Nephron (organoid): Measurements from ENCODE around the gene PCDHA7.
"Not testable (repeated sequence)": the region's sequence is repeated elsewhere in the genome, so short reads cannot be mapped to it uniquely, and the experiment has no call there.

Experiments
- H3K27ac Mint-ChIP-seq, 3 experiments: 2 replicates each; pipeline ENCODE4 v1.8.0; 2020; ENCODE audit warnings: mixed read lengths in 3 of 3, mild to moderate bottlenecking in 2 of 3, moderate library complexity in 1 of 3
- H3K27me3 Mint-ChIP-seq: 2 replicates; pipeline ENCODE4 v1.8.0; 2021; ENCODE audit warnings: low read depth, mild to moderate bottlenecking, moderate library complexity, mixed read lengths
- H3K36me3 Mint-ChIP-seq: 2 replicates; pipeline ENCODE4 v1.8.0; 2020; ENCODE audit warnings: low read depth, mixed read lengths
- H3K4me1 Mint-ChIP-seq: 2 replicates; pipeline ENCODE4 v1.8.0; 2020; ENCODE audit warnings: mixed read lengths
- H3K4me3 Mint-ChIP-seq, 3 experiments: 2 replicates each; pipeline ENCODE4 v1.8.0; 2020; ENCODE audit warnings: mild to moderate bottlenecking in 3 of 3, mixed read lengths in 3 of 3, moderate library complexity in 2 of 3
- H3K9me3 Mint-ChIP-seq: 2 replicates; pipeline ENCODE4 v1.8.0; 2020; ENCODE audit warnings: mixed read lengths
- TF ChIP-seq, protein P1 (sequence below), 3 experiments: fragments of 200-600 bp; sonication (generic); IDR thresholded peaks; one replicate each; pipeline ENCODE4 v1.5.0; 2021; ENCODE audit warnings: antibody characterized with exemption in 3 of 3; ENCODE audit not compliant: unreplicated experiment in 3 of 3

The PCDHA7 gene

DNA sequence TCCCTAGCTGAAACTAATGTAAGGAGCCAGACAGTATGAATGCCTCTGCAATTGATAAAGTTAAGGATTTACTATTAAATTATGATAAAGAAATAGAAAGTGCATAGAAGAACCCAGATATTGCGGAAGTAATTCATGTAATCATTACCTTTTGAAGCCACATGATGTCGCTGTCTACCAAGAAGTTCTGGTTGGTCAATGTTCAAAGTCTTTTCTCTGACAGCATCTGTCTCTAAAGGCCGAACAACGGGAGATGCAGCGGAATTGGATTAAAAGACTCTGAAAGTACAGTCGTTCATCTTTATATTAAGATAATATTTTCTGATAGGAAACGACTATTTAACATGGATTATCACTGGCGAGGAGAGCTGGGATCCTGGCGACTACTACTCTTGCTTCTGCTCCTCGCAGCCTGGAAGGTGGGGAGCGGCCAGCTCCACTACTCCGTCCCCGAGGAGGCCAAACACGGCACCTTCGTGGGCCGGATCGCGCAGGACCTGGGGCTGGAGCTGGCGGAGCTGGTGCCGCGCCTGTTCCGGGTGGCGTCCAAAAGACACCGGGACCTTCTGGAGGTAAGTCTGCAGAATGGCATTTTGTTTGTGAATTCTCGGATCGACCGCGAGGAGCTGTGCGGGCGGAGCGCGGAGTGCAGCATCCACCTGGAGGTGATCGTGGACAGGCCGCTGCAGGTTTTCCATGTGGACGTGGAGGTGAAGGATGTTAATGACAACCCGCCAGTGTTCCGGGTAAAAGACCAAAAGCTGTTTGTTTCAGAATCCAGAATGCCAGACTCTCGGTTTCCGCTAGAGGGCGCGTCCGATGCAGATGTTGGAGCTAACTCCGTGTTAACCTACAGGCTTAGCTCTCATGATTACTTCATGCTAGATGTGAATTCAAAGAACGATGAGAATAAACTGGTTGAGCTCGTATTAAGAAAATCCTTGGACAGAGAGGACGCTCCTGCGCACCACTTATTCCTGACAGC, 7.2 kb downstream of the PCDHA7 start, which contains the start of gene PCDHA8:
TSS of gene PCDHA8 (plus strand) at position 210 of the 985 bp plus-strand sequence. CDS start at position 345, 135 bp downstream.
- H3K4me3 Mint-ChIP-seq, result no peak within 1 kb of the TSS
- TF ChIP-seq, protein P1, sequence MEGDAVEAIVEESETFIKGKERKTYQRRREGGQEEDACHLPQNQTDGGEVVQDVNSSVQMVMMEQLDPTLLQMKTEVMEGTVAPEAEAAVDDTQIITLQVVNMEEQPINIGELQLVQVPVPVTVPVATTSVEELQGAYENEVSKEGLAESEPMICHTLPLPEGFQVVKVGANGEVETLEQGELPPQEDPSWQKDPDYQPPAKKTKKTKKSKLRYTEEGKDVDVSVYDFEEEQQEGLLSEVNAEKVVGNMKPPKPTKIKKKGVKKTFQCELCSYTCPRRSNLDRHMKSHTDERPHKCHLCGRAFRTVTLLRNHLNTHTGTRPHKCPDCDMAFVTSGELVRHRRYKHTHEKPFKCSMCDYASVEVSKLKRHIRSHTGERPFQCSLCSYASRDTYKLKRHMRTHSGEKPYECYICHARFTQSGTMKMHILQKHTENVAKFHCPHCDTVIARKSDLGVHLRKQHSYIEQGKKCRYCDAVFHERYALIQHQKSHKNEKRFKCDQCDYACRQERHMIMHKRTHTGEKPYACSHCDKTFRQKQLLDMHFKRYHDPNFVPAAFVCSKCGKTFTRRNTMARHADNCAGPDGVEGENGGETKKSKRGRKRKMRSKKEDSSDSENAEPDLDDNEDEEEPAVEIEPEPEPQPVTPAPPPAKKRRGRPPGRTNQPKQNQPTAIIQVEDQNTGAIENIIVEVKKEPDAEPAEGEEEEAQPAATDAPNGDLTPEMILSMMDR (IDR thresholded peaks at IDR 0.05; ENCODE audit: unreplicated experiment in 3 of 3), result no peak
- H3K27ac Mint-ChIP-seq, result no peak within 1 kb of the TSS
- no peaks in the 10 kb centered on the region for H3K27me3 Mint-ChIP-seq
- H3K9me3 Mint-ChIP-seq, result peaks cover 48% of the 10 kb centered on the region
- no peaks in the 10 kb centered on the region for H3K4me1 Mint-ChIP-seq
- H3K36me3 Mint-ChIP-seq, result peaks cover 84% of the 10 kb centered on the region

DNA sequence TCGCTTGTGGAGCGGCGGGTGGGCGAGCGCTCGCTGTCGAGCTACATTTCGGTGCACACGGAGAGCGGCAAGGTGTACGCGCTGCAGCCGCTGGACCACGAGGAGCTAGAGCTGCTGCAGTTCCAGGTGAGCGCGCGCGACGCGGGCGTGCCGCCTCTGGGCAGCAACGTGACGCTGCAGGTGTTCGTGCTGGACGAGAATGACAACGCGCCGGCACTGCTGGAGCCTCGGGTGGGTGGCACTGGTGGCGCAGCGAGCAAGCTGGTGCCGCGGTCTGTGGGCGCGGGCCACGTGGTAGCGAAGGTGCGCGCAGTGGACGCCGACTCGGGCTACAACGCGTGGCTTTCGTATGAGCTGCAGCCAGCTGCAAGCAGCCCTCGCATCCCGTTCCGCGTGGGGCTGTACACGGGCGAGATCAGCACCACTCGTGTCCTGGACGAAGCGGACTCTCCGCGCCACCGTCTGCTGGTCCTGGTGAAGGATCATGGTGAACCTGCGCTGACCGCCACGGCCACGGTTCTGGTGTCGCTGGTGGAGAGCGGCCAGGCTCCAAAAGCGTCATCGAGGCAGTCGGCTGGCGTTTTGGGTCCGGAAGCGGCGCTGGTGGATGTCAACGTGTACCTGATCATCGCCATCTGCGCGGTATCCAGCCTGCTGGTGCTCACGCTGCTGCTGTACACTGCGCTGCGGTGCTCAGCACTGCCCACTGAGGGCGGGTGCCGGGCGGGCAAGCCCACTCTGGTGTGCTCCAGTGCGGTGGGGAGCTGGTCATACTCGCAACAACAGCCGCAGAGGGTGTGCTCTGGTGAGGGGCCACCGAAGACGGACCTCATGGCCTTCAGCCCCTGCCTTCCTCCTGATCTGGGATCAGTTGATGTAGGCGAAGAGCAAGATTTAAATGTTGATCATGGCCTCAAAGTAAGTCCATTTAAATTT, 9.0 kb downstream of the PCDHA7 start:
- H3K27me3 Mint-ChIP-seq, result no peaks in the 10 kb centered on the region
- no peak overlapping the region for H3K4me3 Mint-ChIP-seq
- H3K27ac Mint-ChIP-seq, result no peak overlapping the region
- H3K36me3 Mint-ChIP-seq, result peaks cover 86% of the 10 kb centered on the region
- TF ChIP-seq, protein P1 (IDR thresholded peaks at IDR 0.05; ENCODE audit: unreplicated experiment in 3 of 3), result no peak
- H3K9me3 Mint-ChIP-seq, result peaks cover 56% of the 10 kb centered on the region
- no peaks in the 10 kb centered on the region for H3K4me1 Mint-ChIP-seq

- Mint-ChIP-seq H3K9me3 (peaks cover 54% of the 10 kb centered on the region), H3K36me3 (peaks cover 78% of the 10 kb centered on the region)
Observed at GRCh38 chr5:140848139-140849102, 14.4 kb downstream of the PCDHA7 start, which contains the start of gene PCDHA9. Gene PCDHA9 (plus strand): TSS chr5:140848382. CDS start chr5:140848496, 114 bp downstream.

GRCh38 chr5:140849831-140850634, 16.0 kb downstream of the PCDHA7 start:
- H3K27me3 Mint-ChIP-seq, result not testable (repeated sequence)
- peaks cover 54% of the 10 kb centered on the region for H3K9me3 Mint-ChIP-seq

More at GRCh38 chr5:140848139-140849102, 14.4 kb downstream of the PCDHA7 start, which contains the start of gene PCDHA9:
- not testable (repeated sequence) for H3K27ac Mint-ChIP-seq, H3K27me3 Mint-ChIP-seq, H3K4me1 Mint-ChIP-seq, H3K4me3 Mint-ChIP-seq

GRCh38 chr5:140855772-140856674, 22.0 kb downstream of the PCDHA7 start, which contains the start of gene PCDHA10:
Gene PCDHA10 (plus strand): TSS chr5:140855897. CDS start chr5:140856049, 152 bp downstream.
- Mint-ChIP-seq H3K27me3 (no peaks in the 10 kb centered on the region), H3K9me3 (peaks cover 61% of the 10 kb centered on the region), H3K4me1 (no peaks in the 10 kb centered on the region), H3K27ac (peak within 1 kb of the TSS; percentile 58 to 94 (median 63)), H3K4me3 (peak within 1 kb of the TSS; percentile 80 to 86 (median 82)), H3K36me3 (peaks cover 85% of the 10 kb centered on the region)
- TF ChIP-seq, protein P1 (IDR thresholded peaks at IDR 0.05; ENCODE audit: unreplicated experiment in 3 of 3), result peak in 2 of 3 experiments; percentile 15 to 35

More at GRCh38 chr5:140849831-140850634, 16.0 kb downstream of the PCDHA7 start:
- H3K36me3 Mint-ChIP-seq, result peaks cover 73% of the 10 kb centered on the region
- H3K27ac Mint-ChIP-seq, H3K4me1 Mint-ChIP-seq, H3K4me3 Mint-ChIP-seq: not testable (repeated sequence)
